ENCODE measurements around the gene CNBD2. TPM values are rescaled to one million over a fixed set of nuclear protein-coding genes. Genes with fewer than 3 reads are reported as not detected.
A peak's percentile ranks its signal among the peaks of the same experiment; 100 is the strongest.
"Not testable (repeated sequence)": the region's sequence is repeated elsewhere in the genome, so short reads cannot be mapped to it uniquely, and the experiment has no call there.

The CNBD2 gene
- total and polyA plus RNA-seq, 4 experiments from 2014 or later = 6.7 to 8.2 (median 7.5) TPM

- peaks cover 27% of the 10 kb centered on the region for H3K36me3 ChIP-seq (ENCODE audit: insufficient read depth, low read length)
- H3K9me3 Mint-ChIP-seq = peaks cover 0 to under 1% (median 0%) of the 10 kb centered on the region in 8 donors
- peaks cover 9% of the 10 kb centered on the region for H3K4me1 ChIP-seq (ENCODE audit: insufficient read depth, low read length)
- no peaks in the 10 kb centered on the region for H3K27me3 ChIP-seq (ENCODE audit: insufficient read depth, low read length)
- H3K4me3 ChIP-seq (ENCODE audit: low read length in 2 of 2) = no peak overlapping the region
- peak in 1 of 5 donors; percentile 13 for DNase-seq
- POLR2A ChIA-PET (ENCODE audit: partially characterized antibody) = no interaction called here
- peaks cover 26 to 42% of the 10 kb centered on the region in 2 donors for H3K36me3 Mint-ChIP-seq
- intact Hi-C loops (cut with micrococcal nuclease) = no loop called here
- CTCF ChIA-PET (ENCODE audit: partially characterized antibody) = interaction anchor here (1.2 to 1.3 kb wide), 2 partner anchors 9 to 45 kb away, joined by 3 to 7 read pairs; no protein-coding TSS in a partner anchor
- peaks cover 5 to 17% (median 9%) of the 10 kb centered on the region in 4 donors for H3K4me1 Mint-ChIP-seq
- H3K27me3 Mint-ChIP-seq = no peaks in the 10 kb centered on the region
- H3K27ac Mint-ChIP-seq = peak overlapping the region in 5 of 7 donors; percentile 17 to 66 (median 24)
- H3K27ac ChIP-seq (ENCODE audit: low read depth, low read length) = no peak overlapping the region
- H3K9me3 ChIP-seq (ENCODE audit: control insufficient read depth in 1 of 2, low read length in 2 of 2) = no peaks in the 10 kb centered on the region
- H3K4me3 Mint-ChIP-seq = no peak overlapping the region
Measured at GRCh38 chr20:35947489-35947888, 20.9 kb upstream of the CNBD2 start.

GRCh38 chr20:35947907-35948306 lies 20.5 kb upstream of the CNBD2 start:
- no peak overlapping the region for H3K27ac ChIP-seq (ENCODE audit: low read depth, low read length)
- no peak for DNase-seq
- H3K9me3 Mint-ChIP-seq = peaks cover 0 to 3% (median 0%) of the 10 kb centered on the region in 8 donors
- H3K27me3 Mint-ChIP-seq = no peaks in the 10 kb centered on the region
- peaks cover 10 to 21% (median 12%) of the 10 kb centered on the region in 4 donors for H3K4me1 Mint-ChIP-seq
- H3K27ac Mint-ChIP-seq = peak overlapping the region in 3 of 7 donors; percentile 15 to 64 (median 40)
- no peaks in the 10 kb centered on the region for H3K27me3 ChIP-seq (ENCODE audit: insufficient read depth, low read length)
- ChIA-PET CTCF (ENCODE audit: partially characterized antibody) (interaction anchor here (1.2 to 1.3 kb wide), 2 partner anchors 9 to 46 kb away, joined by 3 to 7 read pairs; no protein-coding TSS in a partner anchor), POLR2A (ENCODE audit: partially characterized antibody) (no interaction called here)
- intact Hi-C loops (cut with micrococcal nuclease) = no loop called here
- peaks cover 26 to 44% of the 10 kb centered on the region in 2 donors for H3K36me3 Mint-ChIP-seq
- peaks cover 26% of the 10 kb centered on the region for H3K36me3 ChIP-seq (ENCODE audit: insufficient read depth, low read length)
- peaks cover 13% of the 10 kb centered on the region for H3K4me1 ChIP-seq (ENCODE audit: insufficient read depth, low read length)
- H3K9me3 ChIP-seq (ENCODE audit: control insufficient read depth in 1 of 2, low read length in 2 of 2) = no peaks in the 10 kb centered on the region
- H3K4me3 ChIP-seq (ENCODE audit: low read length in 2 of 2) = no peak overlapping the region
- H3K4me3 Mint-ChIP-seq = no peak overlapping the region

- intact Hi-C loops (cut with micrococcal nuclease) = loop anchor here (5.0 to 10.0 kb wide), 7 partner anchors 178 to 1147 kb away; partner anchors contain the start of genes CPNE1, NCOA6, PHF20 and RBL1
- no peaks in the 10 kb centered on the region for H3K27me3 ChIP-seq (ENCODE audit: insufficient read depth, low read length)
- H3K36me3 ChIP-seq (ENCODE audit: insufficient read depth, low read length) = peaks cover 17% of the 10 kb centered on the region
- POLR2A ChIA-PET (ENCODE audit: partially characterized antibody) = interaction anchor here (2.2 kb wide), 1 partner anchor 208 kb away, joined by 6 read pairs; the partner anchor contains the start of gene RBM39
- Mint-ChIP-seq H3K9me3 (peaks cover 0 to 3% (median 0%) of the 10 kb centered on the region in 8 donors), H3K4me1 (peaks cover 11 to 43% (median 16%) of the 10 kb centered on the region in 4 donors), H3K27ac (no peak overlapping the region), H3K36me3 (peaks cover 19 to 49% of the 10 kb centered on the region in 2 donors), H3K4me3 (no peak overlapping the region), H3K27me3 (no peaks in the 10 kb centered on the region)
- H3K27ac ChIP-seq (ENCODE audit: low read depth, low read length) = no peak overlapping the region
- DNase-seq = no peak
- CTCF ChIA-PET (ENCODE audit: partially characterized antibody) = no interaction called here
- no peak overlapping the region for H3K4me3 ChIP-seq (ENCODE audit: low read length in 2 of 2)
- H3K9me3 ChIP-seq (ENCODE audit: control insufficient read depth in 1 of 2, low read length in 2 of 2) = no peaks in the 10 kb centered on the region
- peaks cover 19% of the 10 kb centered on the region for H3K4me1 ChIP-seq (ENCODE audit: insufficient read depth, low read length)
Measured at GRCh38 chr20:35950093-35950492, 18.3 kb upstream of the CNBD2 start.

- Mint-ChIP-seq H3K36me3 (peaks cover 15 to 44% of the 10 kb centered on the region in 2 donors), H3K4me3 (peak overlapping the region in 6 of 8 donors; percentile 17 to 100 (median 99)), H3K4me1 (peaks cover 12 to 47% (median 16%) of the 10 kb centered on the region in 4 donors), H3K27ac (peak overlapping the region in 5 of 7 donors; percentile 47 to 100 (median 99))
- Histone ChIP-seq H3K36me3 (ENCODE audit: insufficient read depth, low read length) (peaks cover 11% of the 10 kb centered on the region), H3K4me1 (ENCODE audit: insufficient read depth, low read length) (peaks cover 25% of the 10 kb centered on the region), H3K27ac (ENCODE audit: low read depth, low read length) (peak overlapping the region; percentile 96)
- not testable (repeated sequence) for H3K9me3 ChIP-seq (ENCODE audit: control insufficient read depth in 1 of 2, low read length in 2 of 2); H3K9me3 Mint-ChIP-seq; H3K27me3 Mint-ChIP-seq; DNase-seq; H3K4me3 ChIP-seq (ENCODE audit: low read length in 2 of 2); H3K27me3 ChIP-seq (ENCODE audit: insufficient read depth, low read length)
- POLR2A ChIA-PET (ENCODE audit: partially characterized antibody) = interaction anchor here (2.2 to 3.8 kb wide), 5 partner anchors 9 to 462 kb away, joined by 10 to 82 read pairs (median 18); partner anchors contain the start of gene RBM39
- CTCF ChIA-PET (ENCODE audit: partially characterized antibody) = interaction anchor here (1.8 kb wide), 1 partner anchor 210 kb away, joined by 5 read pairs; the partner anchor contains the start of gene RBM39
- intact Hi-C loops (cut with micrococcal nuclease) = loop anchor here (5.0 to 10.0 kb wide), 7 partner anchors 180 to 1145 kb away; partner anchors contain the start of genes CPNE1, NCOA6, PHF20 and RBL1
Measured at GRCh38 chr20:35952080-35952479, 16.3 kb upstream of the CNBD2 start.

- CTCF ChIA-PET (ENCODE audit: partially characterized antibody) = interaction anchor here (1.5 to 2.4 kb wide), 4 partner anchors 12 to 497 kb away, joined by 3 to 14 read pairs (median 8); partner anchors contain the start of genes CEP250 and RBM39
Measured at GRCh38 chr20:35952480-35953386, 15.7 kb upstream of the CNBD2 start.

GRCh38 chr20:35953387-35954199 lies 14.8 kb upstream of the CNBD2 start:
- peaks cover 3 to 29% of the 10 kb centered on the region in 2 donors for H3K36me3 Mint-ChIP-seq
- Histone ChIP-seq H3K36me3 (ENCODE audit: insufficient read depth, low read length) (no peaks in the 10 kb centered on the region), H3K4me3 (ENCODE audit: low read length in 2 of 2) (peak overlapping the region; percentile 64 to 96), H3K4me1 (ENCODE audit: insufficient read depth, low read length) (peaks cover 25% of the 10 kb centered on the region), H3K27ac (ENCODE audit: low read depth, low read length) (peak overlapping the region; percentile 96), H3K27me3 (ENCODE audit: insufficient read depth, low read length) (no peaks in the 10 kb centered on the region), H3K9me3 (ENCODE audit: control insufficient read depth in 1 of 2, low read length in 2 of 2) (no peaks in the 10 kb centered on the region)
- no peaks in the 10 kb centered on the region for H3K27me3 Mint-ChIP-seq
- peak overlapping the region; percentile 99 to 100 (median 99) for H3K27ac Mint-ChIP-seq
- H3K4me1 Mint-ChIP-seq = peaks cover 6 to 42% (median 14%) of the 10 kb centered on the region in 4 donors
- peak overlapping the region; percentile 99 to 100 (median 99) for H3K4me3 Mint-ChIP-seq
- ChIA-PET POLR2A (ENCODE audit: partially characterized antibody) (interaction anchor here (0.7 to 3.8 kb wide), 48 partner anchors 8 to 1960 kb away, joined by 3 to 82 read pairs (median 5); partner anchors contain the start of genes AAR2, AHCY, CEP250 and CNBD2), CTCF (ENCODE audit: partially characterized antibody) (interaction anchor here (0.6 to 2.7 kb wide), 40 partner anchors 8 to 1591 kb away, joined by 3 to 19 read pairs (median 4); partner anchors contain the start of genes CEP250, CPNE1, EDEM2 and ERGIC3)
- intact Hi-C loops (cut with micrococcal nuclease) = loop anchor here (1.0 to 10.0 kb wide), 11 partner anchors 97 to 1144 kb away; partner anchors contain the start of genes CEP250, CPNE1, NCOA6 and PHF20
- H3K9me3 Mint-ChIP-seq = peaks cover 0 to 3% (median 0%) of the 10 kb centered on the region in 8 donors
- DNase-seq = peak; percentile 73 to 81 (median 78)

More at GRCh38 chr20:35952480-35953386, 15.7 kb upstream of the CNBD2 start:
- POLR2A ChIA-PET (ENCODE audit: partially characterized antibody) = interaction anchor here (1.3 to 3.8 kb wide), 21 partner anchors 10 to 1437 kb away, joined by 3 to 82 read pairs (median 10); partner anchors contain the start of genes CEP250, CPNE1, DYNLRB1 and MMP24OS
- Mint-ChIP-seq H3K4me1 (peaks cover 8 to 47% (median 15%) of the 10 kb centered on the region in 4 donors), H3K27ac (peak overlapping the region; percentile 99 to 100 (median 99)), H3K9me3 (peaks cover 0 to 3% (median 0%) of the 10 kb centered on the region in 8 donors), H3K27me3 (no peaks in the 10 kb centered on the region), H3K36me3 (peaks cover 9 to 38% of the 10 kb centered on the region in 2 donors), H3K4me3 (peak overlapping the region; percentile 99 to 100 (median 99))
- Histone ChIP-seq H3K27ac (ENCODE audit: low read depth, low read length) (peak overlapping the region; percentile 96), H3K4me3 (ENCODE audit: low read length in 2 of 2) (peak overlapping the region; percentile 64 to 96), H3K4me1 (ENCODE audit: insufficient read depth, low read length) (peaks cover 25% of the 10 kb centered on the region), H3K36me3 (ENCODE audit: insufficient read depth, low read length) (peaks cover 6% of the 10 kb centered on the region), H3K9me3 (ENCODE audit: control insufficient read depth in 1 of 2, low read length in 2 of 2) (no peaks in the 10 kb centered on the region), H3K27me3 (ENCODE audit: insufficient read depth, low read length) (no peaks in the 10 kb centered on the region)
- DNase-seq = peak in 1 of 5 donors; percentile 5
- intact Hi-C loops (cut with micrococcal nuclease) = loop anchor here (5.0 to 10.0 kb wide), 7 partner anchors 180 to 1145 kb away; partner anchors contain the start of genes CPNE1, NCOA6, PHF20 and RBL1

All from CD4-positive, alpha-beta memory T cell (primary cell).